Purkinje cell (primary cell): Measurements from ENCODE around the gene APOC3. TPM values are rescaled to one million over a fixed set of nuclear protein-coding genes. Genes with fewer than 3 reads are reported as not detected.

ENCODE experiments used
- polyA plus RNA-seq: library from polyadenylated mRNA; unstranded; fragments of >200 nt; fragmentation: Nextera tagmentation; gene quantifications from 2 replicates; pipeline ENCODE4 v1.2.1, GENCODE V29; 2014

APOC3 gene
- polyA plus RNA-seq: not detected in 2 replicates

DNA sequence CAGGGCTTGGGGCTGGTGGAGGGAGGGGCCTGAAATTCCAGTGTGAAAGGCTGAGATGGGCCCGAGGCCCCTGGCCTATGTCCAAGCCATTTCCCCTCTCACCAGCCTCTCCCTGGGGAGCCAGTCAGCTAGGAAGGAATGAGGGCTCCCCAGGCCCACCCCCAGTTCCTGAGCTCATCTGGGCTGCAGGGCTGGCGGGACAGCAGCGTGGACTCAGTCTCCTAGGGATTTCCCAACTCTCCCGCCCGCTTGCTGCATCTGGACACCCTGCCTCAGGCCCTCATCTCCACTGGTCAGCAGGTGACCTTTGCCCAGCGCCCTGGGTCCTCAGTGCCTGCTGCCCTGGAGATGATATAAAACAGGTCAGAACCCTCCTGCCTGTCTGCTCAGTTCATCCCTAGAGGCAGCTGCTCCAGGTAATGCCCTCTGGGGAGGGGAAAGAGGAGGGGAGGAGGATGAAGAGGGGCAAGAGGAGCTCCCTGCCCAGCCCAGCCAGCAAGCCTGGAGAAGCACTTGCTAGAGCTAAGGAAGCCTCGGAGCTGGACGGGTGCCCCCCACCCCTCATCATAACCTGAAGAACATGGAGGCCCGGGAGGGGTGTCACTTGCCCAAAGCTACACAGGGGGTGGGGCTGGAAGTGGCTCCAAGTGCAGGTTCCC lies at the start of gene APOC3:
Gene APOC3, plus strand, starts transcription at position 383 of the 659 bp plus-strand sequence. CDS start 676 bp downstream, outside the sequence.

DNA sequence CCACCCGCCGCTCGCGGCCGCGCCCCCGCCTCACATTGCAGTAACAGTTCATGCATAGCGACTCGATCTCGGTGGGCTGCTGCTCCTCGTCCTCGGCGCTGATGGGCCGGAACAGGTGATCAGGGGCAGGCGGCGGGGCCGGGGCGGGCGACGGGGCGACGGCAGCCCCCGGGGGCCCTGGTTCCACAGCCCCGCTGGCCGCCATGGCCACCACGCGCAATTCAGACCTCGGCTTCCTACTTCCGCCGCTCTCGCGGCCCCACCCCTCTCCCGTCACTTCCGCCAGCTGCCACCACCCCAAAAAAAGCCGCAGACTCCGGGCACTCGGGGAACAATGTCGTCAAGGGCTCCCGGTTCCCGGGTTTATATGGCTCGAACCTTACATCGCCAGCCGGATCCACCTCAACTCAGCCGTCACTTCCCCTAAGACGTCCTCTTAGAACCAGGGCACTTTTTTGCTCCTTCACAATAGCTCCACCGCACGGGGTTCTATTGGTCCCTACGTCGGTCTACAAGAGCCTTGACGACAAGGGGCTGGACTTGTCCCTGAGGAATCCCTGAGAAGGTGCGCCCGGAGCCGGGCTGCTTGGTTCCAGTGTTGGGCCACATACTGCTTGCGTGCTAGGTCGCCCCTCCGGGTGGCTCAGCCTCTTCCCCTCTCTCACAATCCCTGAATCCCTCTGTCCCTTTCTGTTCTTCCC lies 41.8 kb upstream of the APOC3 start, which contains the start of gene ZPR1:
Gene ZPR1, minus strand, starts transcription at position 238 of the 701 bp plus-strand sequence. Its CDS starts 33 bp downstream, at position 205.

DNA sequence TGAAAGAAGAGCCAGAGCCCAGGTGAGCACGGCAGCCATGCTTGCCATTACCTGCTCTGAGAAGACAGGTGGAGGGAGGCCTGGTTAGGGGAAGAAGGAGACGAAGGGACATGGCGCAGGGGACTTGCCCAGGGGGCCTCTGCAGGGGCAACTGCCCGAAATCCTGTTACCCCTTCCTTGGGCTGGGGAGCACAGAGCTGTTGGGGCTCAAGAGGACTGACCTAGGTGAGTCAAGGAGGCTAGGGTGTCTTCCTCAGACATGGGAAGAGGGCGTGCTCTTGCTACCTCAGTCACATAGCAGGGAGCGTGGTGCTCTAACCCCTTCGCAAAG lies 37.9 kb upstream of the APOC3 start, which contains the start of gene APOA5:
Gene APOA5, minus strand, starts transcription at position 67 of the 331 bp plus-strand sequence. Its CDS starts 19 bp downstream, at position 48.

DNA sequence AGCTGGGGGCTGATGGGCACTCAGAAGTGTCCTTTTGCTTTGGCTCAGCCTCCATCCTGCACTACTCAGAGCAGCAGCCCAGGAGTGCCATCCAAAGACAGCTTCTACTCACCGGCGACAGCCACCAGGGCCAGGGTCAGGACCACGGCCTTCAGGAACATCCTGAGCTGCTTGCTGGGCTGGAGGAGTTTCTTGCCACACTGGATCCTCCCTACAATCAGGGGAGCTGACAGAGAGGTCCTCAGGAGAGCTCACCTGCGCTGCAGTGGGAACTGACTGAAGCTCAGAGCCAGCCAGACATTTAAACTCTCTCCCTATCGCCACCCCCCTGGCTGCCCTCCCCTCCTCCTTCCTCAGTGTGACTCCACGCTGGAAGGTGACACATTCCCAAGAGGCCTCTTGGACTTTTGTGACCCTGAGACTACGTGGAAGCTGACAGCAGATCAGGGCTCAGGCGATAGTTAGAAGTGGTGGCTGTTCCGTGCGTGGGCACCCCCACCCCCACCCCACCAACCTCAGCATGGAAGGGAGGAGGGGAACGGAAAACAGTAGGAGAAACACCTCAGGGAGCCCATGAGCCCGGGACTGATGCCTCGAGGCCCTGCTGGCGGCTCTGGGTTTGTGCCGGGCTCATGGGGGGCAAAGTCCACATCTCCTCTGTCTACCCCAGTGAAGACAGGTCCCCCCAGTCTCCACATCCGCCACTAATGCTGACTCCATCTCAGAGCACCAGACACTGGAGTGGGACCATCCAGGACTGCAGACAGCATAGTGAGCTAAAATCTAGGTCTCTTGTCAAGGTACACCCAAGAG lies 6.5 kb upstream of the APOC3 start, which contains the start of gene APOA4:
Gene APOA4, minus strand, starts transcription at position 274 of the 813 bp plus-strand sequence. Its CDS starts 113 bp downstream, at position 161.

DNA sequence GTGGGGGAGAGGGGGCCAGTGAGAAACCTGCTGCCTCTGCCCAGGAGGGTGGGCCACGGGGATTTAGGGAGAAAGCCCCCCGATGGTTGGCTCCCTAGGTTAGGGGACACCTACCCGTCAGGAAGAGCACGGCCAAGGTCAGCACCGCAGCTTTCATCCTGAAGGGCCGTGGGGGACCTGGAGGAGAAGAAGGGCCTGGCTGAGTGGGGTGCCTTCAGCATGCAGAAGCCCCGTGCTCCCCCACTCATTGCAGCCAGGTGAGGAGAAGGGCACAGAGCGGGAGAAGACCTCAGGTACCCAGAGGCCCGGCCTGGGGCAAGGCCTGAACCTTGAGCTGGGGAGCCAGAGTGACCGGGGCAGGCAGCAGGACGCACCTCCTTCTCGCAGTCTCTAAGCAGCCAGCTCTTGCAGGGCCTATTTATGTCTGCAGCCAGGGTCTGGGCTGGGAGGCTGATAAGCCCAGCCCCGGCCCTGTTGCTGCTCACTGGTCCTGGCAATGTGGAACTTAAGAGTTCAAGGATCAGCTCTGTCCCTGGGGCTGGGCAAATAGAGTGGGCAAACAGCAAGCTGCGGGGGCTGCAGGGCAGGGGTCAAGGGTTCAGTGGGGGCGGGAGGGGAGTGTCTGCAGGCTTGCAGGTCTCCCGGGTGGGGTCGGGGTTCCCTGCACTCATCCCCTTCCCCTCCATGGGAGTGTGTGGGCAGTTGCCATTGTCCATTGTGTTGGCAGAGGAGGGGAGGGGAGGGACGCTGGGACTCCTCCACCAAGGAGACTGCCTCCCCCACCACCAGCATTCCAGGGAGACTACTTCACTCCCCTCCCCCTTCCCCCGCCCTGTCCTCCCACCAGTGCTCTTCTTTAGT lies 7.8 kb downstream of the APOC3 start, which contains the start of gene APOA1:
Gene APOA1, minus strand, starts transcription at position 392 of the 861 bp plus-strand sequence. Its CDS starts 235 bp downstream, at position 157.

Other genes with a start within 250 kb of the APOC3 start
- gene BUD13, start 56.9 kb upstream of the APOC3 start, polyA plus RNA-seq: 0.79 and 7.1 TPM in 2 replicates
- gene ZPR1, start 41.9 kb upstream of the APOC3 start, polyA plus RNA-seq: 15.3 and 16.0 TPM in 2 replicates
- not detected in 2 replicates for gene APOA5, start 38.0 kb upstream of the APOC3 start, polyA plus RNA-seq
- gene APOA4, start 6.6 kb upstream of the APOC3 start, polyA plus RNA-seq: not detected in 2 replicates
- gene APOA1, start 7.7 kb downstream of the APOC3 start, polyA plus RNA-seq: 12.6 and 17.5 TPM in 2 replicates